Kidney epithelial cell (primary cell): ENCODE results near the gene EIF4H. TPM values are rescaled to one million over a fixed set of nuclear protein-coding genes. Genes with fewer than 3 reads are reported as not detected.
A peak's percentile ranks its signal among the peaks of the same experiment; 100 is the strongest.

Source experiments
- DNase-seq: peaks from one replicate; pipeline ENCODE4 v3.0.0-alpha.2; 2010; ENCODE audit warnings: low read depth
- H3K27me3 ChIP-seq: 2 replicates; pipeline ENCODE4 v1.6.0; 2011; ENCODE audit warnings: low read length; ENCODE audit not compliant: control insufficient read depth, insufficient read depth
- H3K36me3 ChIP-seq: 2 replicates; pipeline ENCODE4 v1.5.1; 2011; ENCODE audit warnings: low read length; ENCODE audit not compliant: control insufficient read depth, insufficient read depth
- H3K4me3 ChIP-seq: 2 replicates; pipeline ENCODE4 v1.5.1; 2011; ENCODE audit warnings: low read depth, mild to moderate bottlenecking, control low read depth, low read length
- CTCF ChIP-seq: IDR thresholded peaks from 2 replicates; pipeline ENCODE4 v1.5.1; 2011; ENCODE audit warnings: mild to moderate bottlenecking, moderate library complexity, low read length, control low read depth, inconsistent platforms; ENCODE audit not compliant: insufficient read depth, poor library complexity, severe bottlenecking
- total RNA-seq: library from RNA; depleted of rRNA; stranded (reverse); fragments of >200 nt; gene quantifications from 2 replicates; pipeline ENCODE4 v1.2.3, GENCODE V29; 2015

EIF4H gene
- total RNA-seq, 1 donor from 2014 or later, result 307 TPM

- H3K36me3 ChIP-seq, result no peaks in the 10 kb centered on the region
- H3K27me3 ChIP-seq, result no peaks in the 10 kb centered on the region
- no peak overlapping the region for H3K4me3 ChIP-seq
- TF ChIP-seq CTCF, result no peak
- no peak for DNase-seq
Observed at GRCh38 chr7:74182453-74183090, 8.4 kb downstream of the EIF4H start.

DNA sequence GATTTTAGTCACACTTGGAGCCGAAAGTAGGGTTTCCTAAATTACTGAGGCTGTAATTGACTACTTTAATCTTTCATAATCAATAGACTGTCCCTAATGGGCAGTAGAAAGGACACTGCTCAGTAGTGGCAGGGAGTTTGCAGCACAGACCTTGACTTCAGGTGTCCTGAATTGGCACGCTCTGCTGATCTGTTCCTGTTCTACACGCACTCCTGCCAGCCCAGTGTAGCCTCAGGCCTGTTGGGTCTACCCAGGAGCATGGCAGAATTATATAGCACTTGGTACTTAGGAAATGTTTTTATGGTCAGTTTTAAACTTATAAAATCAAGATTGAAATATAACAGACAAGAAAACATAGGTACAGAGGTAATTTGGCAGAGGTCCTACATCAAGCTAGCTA, 9.0 kb downstream of the EIF4H start:
- Histone ChIP-seq H3K4me3 (no peak overlapping the region), H3K36me3 (no peaks in the 10 kb centered on the region)
- TF ChIP-seq CTCF, result no peak

DNA sequence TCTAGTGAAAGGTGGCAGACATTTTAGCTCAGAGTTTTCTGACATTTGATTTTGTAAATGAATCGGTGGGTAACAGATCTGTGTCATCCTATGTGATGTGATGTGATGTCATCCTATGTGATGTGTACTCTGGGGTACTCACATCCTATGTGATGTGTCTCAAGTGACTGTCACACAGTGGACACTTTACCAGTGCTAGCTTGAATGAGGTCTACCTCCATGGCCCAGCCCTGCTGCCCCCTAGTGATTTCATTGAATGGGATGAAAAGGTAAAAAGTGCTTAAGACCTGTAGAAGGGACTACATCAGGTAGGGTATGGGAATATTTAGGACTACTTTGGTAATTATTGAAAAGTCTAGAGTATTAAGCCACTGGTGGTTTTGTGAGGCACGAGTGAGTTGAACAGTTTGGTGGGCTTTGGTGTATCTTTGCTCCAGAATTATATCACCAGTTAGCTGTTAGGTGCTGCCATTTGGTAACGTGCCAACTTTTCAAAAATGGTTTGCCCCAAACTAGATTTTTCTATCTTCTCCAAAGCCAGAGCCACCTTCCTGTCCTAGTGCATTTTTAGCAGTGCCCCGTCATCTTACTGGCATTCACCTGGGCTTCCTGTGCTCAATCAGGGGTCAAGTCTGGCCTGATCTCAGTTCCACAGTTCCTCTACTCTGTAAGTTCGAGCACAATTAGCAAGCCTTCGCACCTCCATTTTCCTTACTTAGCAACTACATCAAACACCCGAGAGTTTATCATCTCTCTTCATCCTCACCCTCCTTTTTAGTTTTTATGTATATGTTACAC, 9.7 kb downstream of the EIF4H start:
- no peaks in the 10 kb centered on the region for H3K27me3 ChIP-seq
- no peak overlapping the region for H3K4me3 ChIP-seq
- no peak for DNase-seq
- peak; percentile 56 for TF ChIP-seq CTCF
- no peaks in the 10 kb centered on the region for H3K36me3 ChIP-seq

More for the DNA sequence above, 9.0 kb downstream of the EIF4H start:
- H3K27me3 ChIP-seq, result no peaks in the 10 kb centered on the region
- DNase-seq, result no peak

GRCh38 chr7:74185016-74185415, 10.9 kb downstream of the EIF4H start:
- Histone ChIP-seq H3K27me3 (no peaks in the 10 kb centered on the region), H3K36me3 (no peaks in the 10 kb centered on the region), H3K4me3 (no peak overlapping the region)
- no peak for DNase-seq
- TF ChIP-seq CTCF, result no peak

GRCh38 chr7:74185636-74186035, 11.5 kb downstream of the EIF4H start:
- H3K36me3 ChIP-seq, result no peaks in the 10 kb centered on the region
- no peak for DNase-seq
- no peaks in the 10 kb centered on the region for H3K27me3 ChIP-seq
- H3K4me3 ChIP-seq, result no peak overlapping the region
- TF ChIP-seq CTCF, result no peak
